Stomach (tissue), 9 donors: Measurements from ENCODE around the gene RASGRP2. TPM values are rescaled to one million over a fixed set of nuclear protein-coding genes. Genes with fewer than 3 reads are reported as not detected.

Source experiments
- DNase-seq, 2 donors: peaks; one replicate each; pipeline versions ENCODE4 v3.0.0 to v3.0.0-alpha.2; 2013 to 2019
- H3K27ac ChIP-seq, 5 donors: fragments of 200-600 bp in 4 of 5; sonication (generic) in 4 of 5; one replicate each; pipeline ENCODE4 v1.5.1; 2013 to 2019; ENCODE audit warnings: mild to moderate bottlenecking in 1 of 5, moderate library complexity in 1 of 5
- H3K27me3 ChIP-seq, 3 donors: fragments of 200-600 bp; sonication (generic); one replicate each; pipeline ENCODE4 v1.5.1; 2017 to 2019; ENCODE audit warnings: mixed run types in 1 of 3
- H3K36me3 ChIP-seq, 4 donors: fragments of 200-600 bp; sonication (generic); 1 replicate in 3 of 4; 2 replicates in 1 of 4; pipeline ENCODE4 v1.5.1; 2016 to 2019
- H3K4me1 ChIP-seq, 4 donors: fragments of 200-600 bp; sonication (generic); one replicate each; pipeline ENCODE4 v1.5.1; 2016 to 2019
- H3K4me3 ChIP-seq, 4 donors: fragments of 200-600 bp; sonication (generic) in 3 of 4; one replicate each; pipeline ENCODE4 v1.5.1; 2016 to 2019; ENCODE audit warnings: mild to moderate bottlenecking in 1 of 4
- H3K9me3 ChIP-seq, 4 donors: fragments of 200-600 bp; sonication (generic); one replicate each; pipeline ENCODE4 v1.5.1; 2016 to 2019
- CTCF ChIP-seq, 7 experiments: fragments of 450-650 bp in 4 of 7; fragments of 200-600 bp in 3 of 7; sonication (generic) in 3 of 7; IDR thresholded peaks; one replicate each; pipeline ENCODE4 v1.5.1; 2016 to 2019; ENCODE audit warnings: antibody characterized with exemption in 7 of 7, control low read depth in 2 of 7, mild to moderate bottlenecking in 1 of 7
- EP300 ChIP-seq: sonication (generic); formaldehyde crosslinking; IDR thresholded peaks from one replicate; pipeline ENCODE4 v1.6.1; 2017; ENCODE audit warnings: antibody characterized with exemption
- POLR2A ChIP-seq, 4 donors: fragments of 450-650 bp; IDR thresholded peaks; one replicate each; pipeline ENCODE4 v1.6.1; 2016; ENCODE audit warnings: antibody characterized with exemption in 4 of 4, control low read depth in 2 of 4, mild to moderate bottlenecking in 1 of 4, moderate library complexity in 1 of 4
- POLR2AphosphoS5 ChIP-seq, 3 donors: sonication (generic); formaldehyde crosslinking; IDR thresholded peaks; one replicate each; pipeline ENCODE4 v1.6.1; 2016; ENCODE audit warnings: antibody characterized with exemption in 3 of 3
- WGBS, 5 donors: extraction: QIAGEN DNeasy Blood & Tissue Kit in 3 of 5; methylation state at CpG; one replicate each; pipeline versions ENCODE4 v1.1.5 to v1.1.7; 2013 to 2018; 5-methylcytosine and 5-hydroxymethylcytosine counted together
- intact Hi-C: fragments of 100-400 bp; cut with DNase I; formaldehyde crosslinking; loops from one replicate; pipeline ENCODE4 v1.15.1; 2023; ENCODE audit warnings: low total_unique reads
- polyA plus RNA-seq, 3 donors: library from polyadenylated mRNA; stranded (reverse); fragments of 200-250 nt; gene quantifications; one replicate each; pipeline ENCODE4 v1.2.3, GENCODE V29; 2013
- total RNA-seq, 5 donors: library from RNA; depleted of rRNA; stranded (reverse); fragments of >200 nt; gene quantifications; one replicate each; pipeline versions ENCODE4 v1.1.0 to v1.2.3, GENCODE V29; 2014 to 2016
- donor health status: healthy with polysubstance abuse.
- donor health status: Bipolar disorder and iron deficiency.
- donor health status: healthy.

The RASGRP2 gene
- total and polyA plus RNA-seq, 8 donors: 5.3 to 60.8 (median 11.3) TPM

GRCh38 chr11:64787526-64788320 is 43.8 kb upstream of the RASGRP2 start:
- Histone ChIP-seq H3K27ac (peak overlapping the region in 1 of 5 donors; percentile 6), H3K36me3 (peaks cover 10 to 48% (median 44%) of the 10 kb centered on the region in 4 donors), H3K27me3 (no peaks in the 10 kb centered on the region), H3K4me3 (no peak overlapping the region), H3K9me3 (no peaks in the 10 kb centered on the region), H3K4me1 (peaks cover 0 to 10% (median 0%) of the 10 kb centered on the region in 4 donors)
- intact Hi-C loops: no loop called here
- no peak for TF ChIP-seq EP300
- TF ChIP-seq POLR2AphosphoS5 (IDR thresholded peaks at IDR 0.05): peak in 1 of 3 donors; percentile 35
- TF ChIP-seq CTCF (IDR thresholded peaks at IDR 0.05): peak in 5 of 7 experiments; percentile 41 to 69 (median 62)
- TF ChIP-seq POLR2A (IDR thresholded peaks at IDR 0.05): no peak
- peak; percentile 78 to 82 for DNase-seq
- WGBS, 5 donors: 40 to 42% (median 42%) methylated on average over 15 of the region's 15 CpGs

- no peaks in the 10 kb centered on the region for H3K9me3 ChIP-seq
- 90 to 93% (median 92%) methylated on average over 7 to 10 of the region's 10 CpGs for WGBS, 5 donors
- peaks cover 10 to 34% (median 31%) of the 10 kb centered on the region in 4 donors for H3K36me3 ChIP-seq
- H3K4me1 ChIP-seq: peaks cover 0 to 10% (median 0%) of the 10 kb centered on the region in 4 donors
- no peaks in the 10 kb centered on the region for H3K27me3 ChIP-seq
- no peak for TF ChIP-seq POLR2A (IDR thresholded peaks at IDR 0.05)
- no peak for TF ChIP-seq EP300
- no peak for TF ChIP-seq CTCF (IDR thresholded peaks at IDR 0.05)
- no peak for TF ChIP-seq POLR2AphosphoS5 (IDR thresholded peaks at IDR 0.05)
- intact Hi-C loops: no loop called here
- no peak overlapping the region for H3K4me3 ChIP-seq
- H3K27ac ChIP-seq: no peak overlapping the region
- DNase-seq: no peak
Observed at GRCh38 chr11:64786308-64786707, 42.4 kb upstream of the RASGRP2 start.

- H3K9me3 ChIP-seq: no peaks in the 10 kb centered on the region
- 84 to 88% (median 86%) methylated on average over 12 of the region's 12 CpGs for WGBS, 5 donors
- intact Hi-C loops: no loop called here
- TF ChIP-seq EP300: no peak
- TF ChIP-seq POLR2AphosphoS5 (IDR thresholded peaks at IDR 0.05): no peak
- TF ChIP-seq CTCF (IDR thresholded peaks at IDR 0.05): no peak
- TF ChIP-seq POLR2A (IDR thresholded peaks at IDR 0.05): no peak
- no peak overlapping the region for H3K4me3 ChIP-seq
- no peaks in the 10 kb centered on the region for H3K27me3 ChIP-seq
- H3K27ac ChIP-seq: no peak overlapping the region
- H3K4me1 ChIP-seq: peaks cover 0 to 10% (median under 1%) of the 10 kb centered on the region in 4 donors
- no peak for DNase-seq
- H3K36me3 ChIP-seq: peaks cover 10 to 21% (median 18%) of the 10 kb centered on the region in 4 donors
Observed at GRCh38 chr11:64784813-64785581, 41.1 kb upstream of the RASGRP2 start.

GRCh38 chr11:64778473-64779298 is 34.7 kb upstream of the RASGRP2 start, which contains the start of gene SF1:
Gene SF1 (minus strand): TSS chr11:64778542. CDS start chr11:64778392, 150 bp downstream.
- intact Hi-C loops: no loop called here
- Histone ChIP-seq H3K4me3 (peak within 1 kb of the TSS; percentile 93 to 99 (median 96)), H3K27ac (peak within 1 kb of the TSS; percentile 99 to 100 (median 100)), H3K4me1 (peaks cover 27 to 46% (median 40%) of the 10 kb centered on the region in 4 donors), H3K9me3 (no peaks in the 10 kb centered on the region), H3K27me3 (no peaks in the 10 kb centered on the region), H3K36me3 (peaks cover 31 to 38% (median 32%) of the 10 kb centered on the region in 4 donors)
- peak; percentile 99 to 100 for DNase-seq
- TF ChIP-seq POLR2AphosphoS5 (IDR thresholded peaks at IDR 0.05): peak; percentile 84 to 99 (median 98)
- no peak for TF ChIP-seq EP300
- peak in 2 of 4 donors; percentile 89 to 92 for TF ChIP-seq POLR2A (IDR thresholded peaks at IDR 0.05)
- peak in 3 of 7 experiments; percentile 7 to 48 (median 8) for TF ChIP-seq CTCF (IDR thresholded peaks at IDR 0.05)
- WGBS, 5 donors: 0 to 2% (median 0%) methylated on average over 56 to 80 of the region's 80 CpGs
